Ovary (tissue), 3 donors: ENCODE data around the gene SLC35E4.

Experiments
- CTCF ChIP-seq, 3 donors: fragments of 450-650 bp in 2 of 3; fragments of 200-600 bp in 1 of 3; IDR thresholded peaks; one replicate each; pipeline versions ENCODE4 v1.5.1 to v1.8.0; 2016 to 2022; ENCODE audit warnings: antibody characterized with exemption in 3 of 3, mild to moderate bottlenecking in 1 of 3
- POLR2A ChIP-seq: fragments of 450-650 bp; IDR thresholded peaks from one replicate; pipeline ENCODE4 v1.6.1; 2017; ENCODE audit warnings: antibody characterized with exemption, mild to moderate bottlenecking, moderate library complexity
- donor health status: DM: no; HTN: no; CAD: no.

GRCh38 chr22:30626413-30626812 lies 9.2 kb upstream of the SLC35E4 start:
- TF ChIP-seq POLR2A = no peak
- no peak for TF ChIP-seq CTCF (IDR thresholded peaks at IDR 0.05)
